ENCODE data around the gene ZG16.

ZG16 gene

DNA sequence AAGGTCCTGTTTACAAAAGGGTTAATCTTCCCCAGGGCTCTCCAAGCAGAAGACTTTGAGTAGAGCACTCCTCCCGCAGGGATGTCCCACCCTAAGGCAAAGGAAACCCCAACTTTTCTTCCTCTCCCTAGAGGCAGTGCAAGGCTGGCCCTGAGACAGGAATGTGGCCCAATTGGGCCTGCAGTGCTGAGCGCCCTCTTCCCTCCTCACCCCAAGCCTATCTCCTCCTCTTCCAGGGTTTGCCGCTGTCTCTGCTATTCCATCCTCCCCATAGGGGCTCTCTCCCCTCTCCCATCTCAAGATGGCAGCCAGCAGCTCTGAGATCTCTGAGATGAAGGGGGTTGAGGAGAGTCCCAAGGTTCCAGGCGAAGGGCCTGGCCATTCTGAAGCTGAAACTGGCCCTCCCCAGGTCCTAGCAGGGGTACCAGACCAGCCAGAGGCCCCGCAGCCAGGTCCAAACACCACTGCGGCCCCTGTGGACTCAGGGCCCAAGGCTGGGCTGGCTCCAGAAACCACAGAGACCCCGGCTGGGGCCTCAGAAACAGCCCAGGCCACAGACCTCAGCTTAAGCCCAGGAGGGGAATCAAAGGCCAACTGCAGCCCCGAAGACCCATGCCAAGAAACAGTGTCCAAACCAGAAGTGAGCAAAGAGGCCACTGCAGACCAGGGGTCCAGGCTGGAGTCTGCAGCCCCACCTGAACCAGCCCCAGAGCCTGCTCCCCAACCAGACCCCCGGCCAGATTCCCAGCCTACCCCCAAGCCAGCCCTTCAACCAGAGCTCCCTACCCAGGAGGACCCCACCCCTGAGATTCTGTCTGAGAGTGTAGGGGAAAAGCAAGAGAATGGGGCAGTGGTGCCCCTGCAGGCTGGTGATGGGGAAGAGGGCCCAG is 34.9 kb downstream of the ZG16 start:
- H3K4me3 ChIP-seq (ENCODE audit: low read length): peak overlapping the region; percentile 56
- TF ChIP-seq, protein P1, sequence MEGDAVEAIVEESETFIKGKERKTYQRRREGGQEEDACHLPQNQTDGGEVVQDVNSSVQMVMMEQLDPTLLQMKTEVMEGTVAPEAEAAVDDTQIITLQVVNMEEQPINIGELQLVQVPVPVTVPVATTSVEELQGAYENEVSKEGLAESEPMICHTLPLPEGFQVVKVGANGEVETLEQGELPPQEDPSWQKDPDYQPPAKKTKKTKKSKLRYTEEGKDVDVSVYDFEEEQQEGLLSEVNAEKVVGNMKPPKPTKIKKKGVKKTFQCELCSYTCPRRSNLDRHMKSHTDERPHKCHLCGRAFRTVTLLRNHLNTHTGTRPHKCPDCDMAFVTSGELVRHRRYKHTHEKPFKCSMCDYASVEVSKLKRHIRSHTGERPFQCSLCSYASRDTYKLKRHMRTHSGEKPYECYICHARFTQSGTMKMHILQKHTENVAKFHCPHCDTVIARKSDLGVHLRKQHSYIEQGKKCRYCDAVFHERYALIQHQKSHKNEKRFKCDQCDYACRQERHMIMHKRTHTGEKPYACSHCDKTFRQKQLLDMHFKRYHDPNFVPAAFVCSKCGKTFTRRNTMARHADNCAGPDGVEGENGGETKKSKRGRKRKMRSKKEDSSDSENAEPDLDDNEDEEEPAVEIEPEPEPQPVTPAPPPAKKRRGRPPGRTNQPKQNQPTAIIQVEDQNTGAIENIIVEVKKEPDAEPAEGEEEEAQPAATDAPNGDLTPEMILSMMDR (conservative IDR thresholded peaks at IDR 0.05; ENCODE audit: low read depth, low read length): no peak
- no peak for DNase-seq (ENCODE audit: low read depth)

GRCh38 chr16:29813644-29814562 is 35.8 kb downstream of the ZG16 start:
- no peak for DNase-seq (ENCODE audit: low read depth)
- TF ChIP-seq, protein P1 (conservative IDR thresholded peaks at IDR 0.05; ENCODE audit: low read depth, low read length): no peak
- H3K4me3 ChIP-seq (ENCODE audit: low read length): no peak overlapping the region

- TF ChIP-seq, protein P1 (conservative IDR thresholded peaks at IDR 0.05; ENCODE audit: low read depth, low read length): no peak
- no peak for DNase-seq (ENCODE audit: low read depth)
- no peak overlapping the region for H3K4me3 ChIP-seq (ENCODE audit: low read length)
Observed at GRCh38 chr16:29814592-29814991, 36.5 kb downstream of the ZG16 start.

- DNase-seq (ENCODE audit: low read depth): no peak
- TF ChIP-seq, protein P1 (conservative IDR thresholded peaks at IDR 0.05; ENCODE audit: low read depth, low read length): no peak
- H3K4me3 ChIP-seq (ENCODE audit: low read length): peak overlapping the region; percentile 84
Observed at GRCh38 chr16:29815032-29815721, 37.1 kb downstream of the ZG16 start.

GRCh38 chr16:29815793-29816693 is 38.0 kb downstream of the ZG16 start, which contains the start of gene PAGR1:
TSS of gene PAGR1 (plus strand) at chr16:29816152. CDS start at chr16:29816526, 374 bp downstream.
- H3K4me3 ChIP-seq (ENCODE audit: low read length): peak within 1 kb of the TSS; percentile 84
- TF ChIP-seq, protein P1 (conservative IDR thresholded peaks at IDR 0.05; ENCODE audit: low read depth, low read length): peak; percentile 86
- DNase-seq (ENCODE audit: low read depth): peak; percentile 98

Data from retinal pigment epithelial cell (primary cell).